HG03060 (cell line): ENCODE measurements around the gene ERCC6L.
"Not testable (repeated sequence)": the region's sequence is repeated elsewhere in the genome, so short reads cannot be mapped to it uniquely, and the experiment has no call there.

Source experiments
- ATAC-seq: cut with Tn5 transposase; IDR thresholded peaks from one replicate; pipeline ENCODE4 v1.9.1; 2021; ENCODE audit warnings: low read depth, moderate number of reproducible peaks; ENCODE audit not compliant: unreplicated experiment

The ERCC6L gene

DNA sequence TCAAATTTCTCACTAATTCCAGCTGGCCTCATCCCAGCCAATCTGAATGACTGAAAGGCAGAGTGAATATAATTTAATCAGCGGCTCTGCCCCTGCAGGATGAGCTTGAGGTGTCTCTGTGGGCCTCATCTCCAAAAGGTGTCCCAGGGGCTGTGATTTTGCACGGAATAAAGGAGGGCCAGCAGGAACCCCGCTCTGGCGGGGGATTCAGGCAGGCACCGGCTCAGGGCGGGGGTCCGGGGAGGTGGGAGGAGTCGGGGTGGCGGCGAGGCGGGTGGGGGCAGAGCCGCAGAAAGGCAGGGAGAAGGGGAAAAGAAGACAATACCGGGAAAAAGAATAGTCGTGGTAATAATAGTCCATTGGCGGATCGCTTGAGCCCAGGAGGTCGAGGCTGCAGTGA lies 16.0 kb upstream of the ERCC6L start:
- no peak for ATAC-seq

GRCh38 chrX:72253686-72254085 lies 14.9 kb upstream of the ERCC6L start:
- ATAC-seq = no peak

GRCh38 chrX:72247206-72247942 lies 8.5 kb upstream of the ERCC6L start:
- ATAC-seq = no peak

DNA sequence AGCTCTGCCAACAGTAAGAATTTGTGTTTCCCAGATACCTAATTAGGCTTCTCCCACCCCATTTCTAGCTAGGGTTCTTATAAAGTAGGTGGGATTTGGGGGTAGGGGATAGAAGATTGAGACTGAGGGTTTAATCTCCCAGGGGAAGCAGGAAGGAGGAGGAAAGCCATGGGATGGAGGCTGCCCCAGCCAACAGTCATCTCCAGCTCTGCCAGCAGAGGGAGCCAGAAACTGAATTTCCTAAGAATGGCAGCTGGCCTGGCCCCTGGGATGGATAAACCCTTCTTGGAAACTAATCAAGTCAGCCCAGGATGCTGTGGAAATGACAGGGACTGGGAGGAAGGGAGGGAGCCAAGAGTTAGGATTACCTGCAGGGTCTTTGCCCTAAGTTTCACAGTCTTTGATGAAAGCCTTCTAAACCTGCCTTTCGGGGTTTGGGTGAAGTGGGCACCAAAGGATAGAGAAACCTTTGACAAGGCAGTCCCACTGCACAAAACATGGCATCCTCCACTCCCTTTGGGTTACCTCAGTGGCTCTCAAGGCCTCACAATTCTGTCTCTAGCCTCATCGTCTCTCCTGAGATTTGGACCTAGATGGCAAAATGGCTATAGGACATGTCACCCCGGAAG lies 6.7 kb upstream of the ERCC6L start:
- ATAC-seq = no peak

DNA sequence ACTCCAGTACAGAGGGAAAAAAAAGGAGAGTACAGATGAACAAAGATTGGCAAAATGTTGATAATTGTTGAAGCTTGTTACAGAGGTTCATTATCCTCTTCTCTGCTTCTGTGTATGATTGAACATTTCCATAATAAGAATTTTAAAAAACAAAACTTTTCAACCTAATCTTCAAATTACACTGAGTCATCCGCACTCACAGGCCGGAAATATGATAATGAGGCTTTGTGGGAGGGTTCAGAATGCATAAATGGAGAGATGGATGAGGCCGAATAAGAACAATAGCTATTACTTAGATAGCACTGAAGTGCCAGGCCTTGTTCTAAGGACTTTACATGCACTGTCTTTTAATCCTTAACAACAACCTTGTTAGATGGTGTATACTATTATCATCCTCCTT lies 4.6 kb upstream of the ERCC6L start:
- no peak for ATAC-seq

- ATAC-seq = no peak
Observed at GRCh38 chrX:72240976-72241375, 2.1 kb upstream of the ERCC6L start.

DNA sequence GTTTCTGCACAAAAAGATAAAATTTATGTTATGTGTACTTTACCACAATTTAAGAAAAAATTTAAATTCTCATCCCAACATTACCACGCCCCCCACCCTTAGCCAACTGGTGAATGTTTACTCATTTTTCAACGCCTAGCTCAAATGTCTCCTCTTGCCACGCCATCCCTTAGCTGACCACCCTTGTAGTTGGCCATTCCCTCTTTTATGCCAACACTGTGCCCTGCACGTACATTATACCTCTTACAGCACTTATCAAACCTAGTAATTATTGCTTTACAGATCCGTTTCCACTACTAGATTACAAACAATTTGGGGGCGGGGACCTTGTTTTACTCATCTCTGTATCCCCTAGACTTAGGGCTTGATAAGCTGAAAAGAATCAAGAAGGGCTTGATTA lies 644 bp downstream of the ERCC6L start:
- ATAC-seq = no peak

GRCh38 chrX:72236841-72237240 lies 2.0 kb downstream of the ERCC6L start:
- ATAC-seq = no peak

DNA sequence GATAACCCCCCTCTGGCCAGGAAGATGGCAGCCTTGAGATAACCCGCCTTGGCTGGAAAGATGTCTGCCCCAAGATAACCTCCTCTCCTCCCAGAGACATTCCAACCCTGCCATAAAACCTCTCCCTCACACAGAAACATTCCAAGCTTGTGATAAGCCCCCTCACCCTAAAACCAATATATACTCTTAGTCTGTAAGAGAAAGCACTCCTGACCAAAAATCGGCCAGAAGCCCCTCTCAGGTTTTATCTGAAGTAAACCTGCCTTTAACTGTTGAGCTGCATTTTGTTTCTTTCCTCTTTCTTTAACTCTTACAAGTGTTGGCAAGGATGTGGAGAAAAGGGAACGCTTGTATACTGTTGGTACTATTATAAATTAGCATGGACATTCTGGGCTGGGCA lies 8.5 kb downstream of the ERCC6L start:
- no peak for ATAC-seq

DNA sequence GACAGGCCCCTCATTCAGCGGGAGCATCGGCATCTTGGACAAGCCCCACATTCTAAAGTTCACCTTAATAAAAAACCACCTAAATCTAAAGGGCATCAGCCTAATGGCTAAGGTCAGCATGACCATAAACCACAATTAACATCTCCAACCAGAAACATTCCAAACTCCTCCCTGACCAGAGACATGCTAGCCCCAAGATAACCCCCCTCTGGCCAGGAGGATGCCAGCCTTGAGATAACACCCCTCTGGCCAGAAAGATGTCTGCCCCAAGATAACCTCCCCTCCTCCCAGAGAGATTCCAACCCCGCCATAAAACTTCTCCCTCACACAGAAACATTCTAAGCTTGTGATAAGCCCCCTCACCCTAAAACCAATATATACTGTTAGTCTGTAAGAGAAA lies 18.5 kb downstream of the ERCC6L start:
- not testable (repeated sequence) for ATAC-seq

DNA sequence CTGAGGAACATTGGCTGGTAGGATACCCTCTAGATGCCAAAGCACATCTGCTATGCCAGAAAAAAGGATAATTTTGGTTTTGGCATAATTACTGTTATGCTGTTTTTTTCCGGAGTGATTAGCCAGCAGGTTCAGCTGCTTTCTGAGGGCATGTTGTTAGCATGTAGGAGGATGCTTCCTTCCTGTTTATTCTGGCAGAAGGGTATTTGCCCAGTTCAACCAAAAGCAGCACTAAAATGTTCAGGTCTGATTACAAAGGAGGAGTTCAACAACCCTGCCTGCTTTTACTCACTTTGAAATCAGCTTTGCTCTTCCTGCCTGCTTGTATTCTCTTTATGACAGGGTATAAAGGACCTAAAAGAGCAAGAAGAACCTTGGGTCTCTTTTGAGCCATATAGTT lies 21.9 kb downstream of the ERCC6L start:
- no peak for ATAC-seq

DNA sequence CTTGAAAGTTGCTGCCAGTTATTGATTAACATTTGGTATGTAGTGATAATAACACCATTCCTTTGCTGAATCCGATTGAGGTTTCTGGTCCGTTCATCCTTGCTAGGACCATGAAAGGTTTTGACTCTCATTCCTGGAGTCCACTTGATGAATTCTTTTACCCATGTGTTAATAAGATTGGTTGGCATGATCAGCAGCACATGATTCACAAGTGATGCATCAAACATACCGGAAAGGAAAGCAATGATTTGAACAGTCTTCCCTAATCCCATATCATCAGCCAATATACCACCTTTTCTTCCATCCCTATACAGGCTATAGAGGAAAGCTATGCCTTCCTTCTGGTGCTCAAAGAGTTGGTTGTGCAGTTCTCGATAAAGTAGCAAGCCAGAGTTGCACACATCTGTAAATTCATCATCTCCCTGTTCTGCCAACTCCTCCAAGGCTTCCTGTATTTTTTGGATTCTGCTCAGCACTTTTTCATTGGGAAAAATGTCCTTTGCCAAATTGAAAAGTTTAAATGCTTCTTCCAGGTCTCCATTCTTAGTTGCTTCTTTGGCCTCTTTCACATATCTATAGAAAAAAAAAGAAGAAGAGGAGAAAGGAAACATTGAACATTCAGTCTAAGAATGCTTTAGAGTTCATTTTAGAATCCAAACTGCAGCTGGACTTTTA lies 30.6 kb downstream of the ERCC6L start:
- ATAC-seq = no peak

DNA sequence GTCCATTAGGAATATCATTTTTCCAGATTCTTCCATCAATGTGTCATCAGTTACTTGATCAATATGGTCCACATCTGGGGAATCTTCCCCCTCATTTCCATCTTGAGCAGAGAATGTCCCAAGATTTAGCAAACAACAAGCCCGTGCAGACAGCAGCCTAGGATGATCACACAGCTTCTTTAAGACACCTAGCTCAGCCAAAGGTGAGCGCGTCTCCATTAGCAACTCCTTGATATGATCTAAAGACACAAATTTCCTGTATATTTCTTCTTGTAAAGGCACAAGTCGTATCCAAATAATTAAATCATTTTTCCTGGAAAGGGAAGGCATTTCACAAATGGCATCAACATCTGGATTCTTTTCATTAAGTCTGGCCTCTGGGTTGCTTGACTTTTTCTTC lies 31.5 kb downstream of the ERCC6L start:
- ATAC-seq = no peak

GRCh38 chrX:72205706-72206105 lies 33.1 kb downstream of the ERCC6L start:
- ATAC-seq = no peak

GRCh38 chrX:72203421-72203820 lies 35.4 kb downstream of the ERCC6L start:
- no peak for ATAC-seq

GRCh38 chrX:72202792-72203401 lies 35.9 kb downstream of the ERCC6L start:
- ATAC-seq = no peak

- no peak for ATAC-seq
Observed at GRCh38 chrX:72201836-72202536, 36.8 kb downstream of the ERCC6L start.

- ATAC-seq = no peak
Observed at GRCh38 chrX:72182924-72183323, 55.9 kb downstream of the ERCC6L start.

- peak; percentile 90 for ATAC-seq
Observed at GRCh38 chrX:72181178-72182125, 57.4 kb downstream of the ERCC6L start, which contains the start of gene PIN4. PIN4 (plus strand) TSS chrX:72181757; CDS start chrX:72181786, 29 bp downstream.

DNA sequence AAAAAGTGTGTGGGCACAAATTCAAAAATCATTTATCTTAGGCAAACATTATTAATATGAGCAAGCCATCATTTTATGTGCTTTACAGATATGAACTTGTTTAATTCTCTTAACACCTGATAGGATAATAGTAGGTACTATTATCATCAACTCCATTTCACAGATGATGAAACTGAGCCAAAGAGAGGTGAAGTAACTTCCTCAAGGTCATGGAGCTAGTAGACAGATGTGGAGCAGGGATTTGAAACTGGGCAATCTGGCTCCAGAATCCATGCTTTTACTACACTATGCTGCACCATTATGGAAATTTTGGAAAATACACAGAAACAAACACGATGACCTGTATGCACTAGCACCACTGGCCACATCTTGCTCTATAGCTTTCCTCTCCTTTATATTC lies 58.3 kb downstream of the ERCC6L start:
- ATAC-seq = no peak
